Breast epithelium (tissue), 3 donors: ENCODE measurements around the gene CCDC66.

Experiments used
- CTCF ChIP-seq, 3 donors: fragments of 450-650 bp; IDR thresholded peaks; one replicate each; pipeline ENCODE4 v1.5.1; 2016 to 2017; ENCODE audit warnings: antibody characterized with exemption in 3 of 3, mild to moderate bottlenecking in 3 of 3, moderate library complexity in 3 of 3
- POLR2AphosphoS5 ChIP-seq, 3 donors: sonication (generic); formaldehyde crosslinking; IDR thresholded peaks; one replicate each; pipeline ENCODE4 v1.6.1; 2017; ENCODE audit warnings: antibody characterized with exemption in 3 of 3

- TF ChIP-seq CTCF (IDR thresholded peaks at IDR 0.05), result no peak
- TF ChIP-seq POLR2AphosphoS5 (IDR thresholded peaks at IDR 0.05), result no peak
Measured at GRCh38 chr3:56611364-56611763, 54.4 kb downstream of the CCDC66 start.
